ENCODE data around the gene MTX1. TPM values are rescaled to one million over a fixed set of nuclear protein-coding genes. Genes with fewer than 3 reads are reported as not detected.

Gene MTX1
- polyA plus RNA-seq, 1 experiment, result 44.6 TPM

- TF ChIP-seq CTCF (IDR thresholded peaks at IDR 0.05; ENCODE audit: low read depth, low read length), result no peak
- Histone ChIP-seq H3K9me3 (ENCODE audit: control insufficient read depth, insufficient read depth, low read length) (no peaks in the 10 kb centered on the region; the same call in 1 of the 2 replicates), H3K4me3 (ENCODE audit: low read depth, low read length) (no peak overlapping the region), H3K27ac (ENCODE audit: low read depth, low read length) (no peak overlapping the region), H3K27me3 (ENCODE audit: control insufficient read depth, insufficient read depth, low read length) (no peaks in the 10 kb centered on the region)
- ChIA-PET CTCF (interaction anchor here (0.7 to 1.8 kb wide), 4 partner anchors 11 to 29 kb away, joined by 3 to 16 read pairs (median 4); partner anchors contain the start of genes MTX1 and THBS3), POLR2A (no interaction called here)
- no peak for DNase-seq (ENCODE audit: low read depth, low spot score)
These were observed 29.9 kb upstream of the MTX1 start for GRCh38 chr1:155178441-155179111.

GRCh38 chr1:155179112-155180031, 29.1 kb upstream of the MTX1 start:
- no peak for DNase-seq (ENCODE audit: low read depth, low spot score)
- H3K27ac ChIP-seq (ENCODE audit: low read depth, low read length), result no peak overlapping the region
- TF ChIP-seq CTCF (IDR thresholded peaks at IDR 0.05; ENCODE audit: low read depth, low read length), result no peak
- CTCF ChIA-PET, result interaction anchor here (0.7 to 1.8 kb wide), 4 partner anchors 12 to 29 kb away, joined by 3 to 9 read pairs (median 4); partner anchors contain the start of genes MTX1 and THBS3
- POLR2A ChIA-PET, result no interaction called here
- no peaks in the 10 kb centered on the region for H3K27me3 ChIP-seq (ENCODE audit: control insufficient read depth, insufficient read depth, low read length)
- H3K9me3 ChIP-seq (ENCODE audit: control insufficient read depth, insufficient read depth, low read length), result no peaks in the 10 kb centered on the region; the same call in 1 of the 2 replicates
- H3K4me3 ChIP-seq (ENCODE audit: low read depth, low read length), result no peak overlapping the region

GRCh38 chr1:155181371-155182051, 27.0 kb upstream of the MTX1 start:
- TF ChIP-seq CTCF (IDR thresholded peaks at IDR 0.05; ENCODE audit: low read depth, low read length), result no peak
- CTCF ChIA-PET, result interaction anchor here (0.6 to 1.8 kb wide), 2 partner anchors 9 to 12 kb away, joined by 4 to 9 read pairs; partner anchors contain the start of gene KRTCAP2
- POLR2A ChIA-PET, result no interaction called here
- no peak overlapping the region for H3K4me3 ChIP-seq (ENCODE audit: low read depth, low read length)
- H3K9me3 ChIP-seq (ENCODE audit: control insufficient read depth, insufficient read depth, low read length), result no peaks in the 10 kb centered on the region; the same call in 1 of the 2 replicates
- no peak overlapping the region for H3K27ac ChIP-seq (ENCODE audit: low read depth, low read length)
- DNase-seq (ENCODE audit: low read depth, low spot score), result no peak
- H3K27me3 ChIP-seq (ENCODE audit: control insufficient read depth, insufficient read depth, low read length), result no peaks in the 10 kb centered on the region

GRCh38 chr1:155182052-155182550, 26.4 kb upstream of the MTX1 start:
- no peak for TF ChIP-seq CTCF (IDR thresholded peaks at IDR 0.05; ENCODE audit: low read depth, low read length)
- CTCF ChIA-PET, result interaction anchor here (0.6 to 1.0 kb wide), 2 partner anchors 9 kb away, joined by 3 to 4 read pairs; partner anchors contain the start of gene KRTCAP2

More at GRCh38 chr1:155182052-155182550, 26.4 kb upstream of the MTX1 start:
- H3K4me3 ChIP-seq (ENCODE audit: low read depth, low read length), result no peak overlapping the region
- H3K27ac ChIP-seq (ENCODE audit: low read depth, low read length), result no peak overlapping the region
- no peaks in the 10 kb centered on the region; the same call in 1 of the 2 replicates for H3K9me3 ChIP-seq (ENCODE audit: control insufficient read depth, insufficient read depth, low read length)
- no peaks in the 10 kb centered on the region for H3K27me3 ChIP-seq (ENCODE audit: control insufficient read depth, insufficient read depth, low read length)
- POLR2A ChIA-PET, result interaction anchor here (0.8 kb wide), 1 partner anchor 12 kb away, joined by 9 read pairs; no protein-coding TSS in a partner anchor
- no peak for DNase-seq (ENCODE audit: low read depth, low spot score)

Measured in AG04450 (cell line).